Hepatocyte (in vitro differentiated cells): ENCODE measurements around the gene OPA3.

Experiments
- EZH2 ChIP-seq: fragments of 200-600 bp; sonication (generic); IDR thresholded peaks from 2 replicates; pipeline ENCODE4 v1.6.1; 2016; ENCODE audit warnings: antibody characterized with exemption, mild to moderate bottlenecking, borderline replicate concordance
- EZH2phosphoT487 ChIP-seq: fragments of 200-600 bp; sonication (generic); IDR thresholded peaks from one replicate; pipeline ENCODE4 v1.6.1; 2018; ENCODE audit warnings: antibody characterized with exemption, mild to moderate bottlenecking, low read depth, moderate library complexity; ENCODE audit not compliant: unreplicated experiment, severe bottlenecking
- TF ChIP-seq, protein P1 (sequence below): fragments of 200-600 bp; sonication (generic); IDR thresholded peaks from 2 replicates; pipeline ENCODE4 v1.5.1; 2016; ENCODE audit warnings: antibody characterized with exemption, mild to moderate bottlenecking; ENCODE audit not compliant: poor library complexity

- TF ChIP-seq, protein P1, sequence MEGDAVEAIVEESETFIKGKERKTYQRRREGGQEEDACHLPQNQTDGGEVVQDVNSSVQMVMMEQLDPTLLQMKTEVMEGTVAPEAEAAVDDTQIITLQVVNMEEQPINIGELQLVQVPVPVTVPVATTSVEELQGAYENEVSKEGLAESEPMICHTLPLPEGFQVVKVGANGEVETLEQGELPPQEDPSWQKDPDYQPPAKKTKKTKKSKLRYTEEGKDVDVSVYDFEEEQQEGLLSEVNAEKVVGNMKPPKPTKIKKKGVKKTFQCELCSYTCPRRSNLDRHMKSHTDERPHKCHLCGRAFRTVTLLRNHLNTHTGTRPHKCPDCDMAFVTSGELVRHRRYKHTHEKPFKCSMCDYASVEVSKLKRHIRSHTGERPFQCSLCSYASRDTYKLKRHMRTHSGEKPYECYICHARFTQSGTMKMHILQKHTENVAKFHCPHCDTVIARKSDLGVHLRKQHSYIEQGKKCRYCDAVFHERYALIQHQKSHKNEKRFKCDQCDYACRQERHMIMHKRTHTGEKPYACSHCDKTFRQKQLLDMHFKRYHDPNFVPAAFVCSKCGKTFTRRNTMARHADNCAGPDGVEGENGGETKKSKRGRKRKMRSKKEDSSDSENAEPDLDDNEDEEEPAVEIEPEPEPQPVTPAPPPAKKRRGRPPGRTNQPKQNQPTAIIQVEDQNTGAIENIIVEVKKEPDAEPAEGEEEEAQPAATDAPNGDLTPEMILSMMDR = no peak
- TF ChIP-seq EZH2phosphoT487 = no peak
- no peak for TF ChIP-seq EZH2
Measured at GRCh38 chr19:45517641-45518468, 66.7 kb downstream of the OPA3 start.
